Lower leg skin (tissue), 4 donors: Measurements from ENCODE around the gene PMP22. TPM values are rescaled to one million over a fixed set of nuclear protein-coding genes. Genes with fewer than 3 reads are reported as not detected.

Source experiments
- DNase-seq, 2 donors: peaks; one replicate each; pipeline ENCODE4 v3.0.0-alpha.2; 2019; ENCODE audit warnings: low spot score in 2 of 2
- H3K4me3 ChIP-seq: fragments of 200-600 bp; sonication (generic); 2 replicates; pipeline ENCODE4 v1.5.1; 2017; ENCODE audit warnings: mild to moderate bottlenecking, low read depth; ENCODE audit not compliant: poor library complexity, severe bottlenecking
- POLR2A ChIP-seq, 2 donors: fragments of 450-650 bp; IDR thresholded peaks; one replicate each; pipeline ENCODE4 v1.6.1; 2016 to 2017; ENCODE audit warnings: antibody characterized with exemption in 2 of 2, mild to moderate bottlenecking in 1 of 2, moderate library complexity in 1 of 2
- WGBS, 2 donors: methylation state at CpG; one replicate each; pipeline ENCODE4 v1.1.5; 2018; 5-methylcytosine and 5-hydroxymethylcytosine counted together
- intact Hi-C: fragments of 100-400 bp; cut with DNase I; formaldehyde crosslinking; loops from one replicate; pipeline ENCODE4 v1.15.0; 2023; ENCODE audit warnings: low total_unique reads
- total RNA-seq, 4 donors: library from RNA; depleted of rRNA; stranded (reverse); fragments of >200 nt; gene quantifications; one replicate each; pipeline ENCODE4 v1.1.0, GENCODE V29; 2016
- TF ChIP-seq, protein P1 (sequence below), 3 donors: fragments of 450-650 bp; IDR thresholded peaks; one replicate each; pipeline ENCODE4 v1.5.1; 2016; ENCODE audit warnings: antibody characterized with exemption in 3 of 3, mild to moderate bottlenecking in 3 of 3, moderate library complexity in 2 of 3

Gene PMP22
- total RNA-seq, 4 donors from 2014 or later = 34.9 to 120 (median 64.5) TPM

DNA sequence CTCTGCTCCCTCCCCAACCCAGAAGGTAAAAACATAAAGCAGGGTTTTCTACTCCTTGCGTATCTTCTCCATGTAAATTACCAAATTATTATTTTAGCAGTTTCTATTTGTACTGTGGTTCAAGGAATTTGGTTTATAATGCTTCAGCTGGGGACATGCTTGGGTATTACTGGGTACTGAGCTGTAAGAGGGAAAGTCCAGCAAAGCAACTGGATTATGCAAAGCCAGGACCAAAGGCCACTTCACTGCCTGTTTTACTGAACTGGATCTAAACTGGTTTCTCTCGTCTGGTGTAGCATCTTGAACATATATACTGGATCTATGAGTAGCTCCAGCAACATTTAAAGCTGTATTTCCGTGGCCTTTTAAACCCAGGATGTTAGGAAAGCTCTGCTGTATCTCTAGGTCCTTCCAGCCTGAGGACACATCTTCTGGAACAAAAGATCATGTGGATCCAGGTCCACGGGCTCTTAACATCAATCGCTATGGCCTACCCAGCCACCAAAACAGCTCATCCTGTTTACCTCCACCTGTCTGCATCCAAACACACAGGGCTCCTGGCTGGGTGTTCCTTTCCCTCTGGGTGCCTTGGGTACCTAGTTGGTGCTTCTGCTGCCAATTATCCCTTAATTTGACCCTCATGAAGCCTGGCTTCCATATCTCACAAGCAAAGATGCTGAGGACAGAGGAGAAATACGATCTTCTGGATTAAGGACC lies 7.2 kb downstream of the PMP22 start:
- no peak for DNase-seq
- TF ChIP-seq, protein P1, sequence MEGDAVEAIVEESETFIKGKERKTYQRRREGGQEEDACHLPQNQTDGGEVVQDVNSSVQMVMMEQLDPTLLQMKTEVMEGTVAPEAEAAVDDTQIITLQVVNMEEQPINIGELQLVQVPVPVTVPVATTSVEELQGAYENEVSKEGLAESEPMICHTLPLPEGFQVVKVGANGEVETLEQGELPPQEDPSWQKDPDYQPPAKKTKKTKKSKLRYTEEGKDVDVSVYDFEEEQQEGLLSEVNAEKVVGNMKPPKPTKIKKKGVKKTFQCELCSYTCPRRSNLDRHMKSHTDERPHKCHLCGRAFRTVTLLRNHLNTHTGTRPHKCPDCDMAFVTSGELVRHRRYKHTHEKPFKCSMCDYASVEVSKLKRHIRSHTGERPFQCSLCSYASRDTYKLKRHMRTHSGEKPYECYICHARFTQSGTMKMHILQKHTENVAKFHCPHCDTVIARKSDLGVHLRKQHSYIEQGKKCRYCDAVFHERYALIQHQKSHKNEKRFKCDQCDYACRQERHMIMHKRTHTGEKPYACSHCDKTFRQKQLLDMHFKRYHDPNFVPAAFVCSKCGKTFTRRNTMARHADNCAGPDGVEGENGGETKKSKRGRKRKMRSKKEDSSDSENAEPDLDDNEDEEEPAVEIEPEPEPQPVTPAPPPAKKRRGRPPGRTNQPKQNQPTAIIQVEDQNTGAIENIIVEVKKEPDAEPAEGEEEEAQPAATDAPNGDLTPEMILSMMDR (IDR thresholded peaks at IDR 0.05) = no peak
- TF ChIP-seq POLR2A (IDR thresholded peaks at IDR 0.05) = no peak
- intact Hi-C loops = no loop called here
- H3K4me3 ChIP-seq = no peak overlapping the region
- WGBS, 2 donors = 55 to 69% methylated on average over 6 of the region's 6 CpGs

- TF ChIP-seq, protein P1 (IDR thresholded peaks at IDR 0.05) = peak in 1 of 3 donors; percentile 63
- no peak for TF ChIP-seq POLR2A (IDR thresholded peaks at IDR 0.05)
- peak; percentile 80 to 93 for DNase-seq
- WGBS, 2 donors = 1 to 2% methylated on average over 17 of the region's 17 CpGs
- no peak overlapping the region for H3K4me3 ChIP-seq
- intact Hi-C loops = no loop called here
Measured at GRCh38 chr17:15257258-15257788, 7.8 kb downstream of the PMP22 start.

DNA sequence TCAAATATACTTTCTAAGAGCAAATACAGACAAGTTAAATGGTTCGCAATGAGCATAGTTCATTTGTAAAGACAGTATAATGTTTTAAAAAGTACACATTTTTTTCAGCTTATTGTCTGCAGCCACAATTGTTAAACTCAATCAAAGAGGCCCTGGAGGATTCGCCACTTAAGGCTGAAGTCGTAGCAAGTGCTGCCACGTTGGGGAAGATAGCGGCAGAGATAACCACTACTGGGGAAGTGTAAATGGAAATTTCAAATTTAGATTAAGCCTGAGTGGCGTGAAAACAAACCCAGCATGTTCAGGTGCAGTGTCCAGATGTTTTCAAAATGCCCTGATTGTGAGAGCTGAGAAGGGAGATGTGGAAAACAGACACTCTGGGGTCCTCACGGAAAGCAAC lies 8.4 kb downstream of the PMP22 start:
- no peak for DNase-seq
- H3K4me3 ChIP-seq = no peak overlapping the region
- WGBS, 2 donors = 40 to 46% methylated on average over 7 of the region's 7 CpGs
- intact Hi-C loops = no loop called here
- no peak for TF ChIP-seq POLR2A (IDR thresholded peaks at IDR 0.05)
- TF ChIP-seq, protein P1 (IDR thresholded peaks at IDR 0.05) = no peak

- intact Hi-C loops = no loop called here
- no peak overlapping the region for H3K4me3 ChIP-seq
- no peak for TF ChIP-seq POLR2A (IDR thresholded peaks at IDR 0.05)
- TF ChIP-seq, protein P1 (IDR thresholded peaks at IDR 0.05) = no peak
- WGBS, 2 donors = 58 to 62% methylated on average over 13 of the region's 13 CpGs
- DNase-seq = no peak
Measured at GRCh38 chr17:15255713-15256454, 9.2 kb downstream of the PMP22 start.

DNA sequence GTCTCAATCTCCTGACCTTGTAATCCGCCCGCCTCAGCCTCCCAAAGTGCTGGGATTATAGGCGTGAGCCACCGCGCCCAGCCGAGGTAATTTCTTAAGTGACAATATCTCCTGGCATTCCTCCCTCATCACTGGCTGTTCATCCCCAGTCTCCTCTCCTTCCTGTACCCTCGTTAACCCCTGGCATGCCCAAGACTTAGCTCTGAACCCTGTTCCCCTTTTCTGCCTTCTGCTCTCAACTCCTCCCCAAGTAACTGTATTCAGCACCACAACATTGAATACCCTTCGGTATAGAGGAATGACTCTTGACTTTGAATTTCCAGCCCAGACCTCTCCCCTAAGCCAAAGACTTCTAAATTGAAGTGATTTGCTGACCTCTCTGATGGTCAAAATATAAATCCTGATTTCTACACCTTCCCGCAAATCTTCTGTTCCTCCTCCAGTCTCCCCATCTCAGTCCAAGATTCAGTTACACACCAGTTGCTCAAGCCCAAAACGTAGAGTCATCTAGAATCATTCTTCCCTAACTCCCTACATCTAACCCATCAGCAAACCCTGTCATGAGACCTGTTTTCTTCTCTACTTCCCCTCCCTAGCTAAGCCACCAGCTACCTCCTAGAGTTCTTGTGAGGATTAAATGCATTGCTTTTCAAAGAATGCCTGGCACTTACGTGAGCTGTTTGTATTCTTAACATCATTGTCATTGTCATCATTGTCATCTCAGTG lies 14.8 kb downstream of the PMP22 start:
- TF ChIP-seq POLR2A (IDR thresholded peaks at IDR 0.05) = no peak
- no peak overlapping the region for H3K4me3 ChIP-seq
- intact Hi-C loops = no loop called here
- WGBS, 2 donors = 74 to 80% methylated on average over 11 of the region's 11 CpGs
- DNase-seq = peak in 1 of 2 donors; percentile 9

DNA sequence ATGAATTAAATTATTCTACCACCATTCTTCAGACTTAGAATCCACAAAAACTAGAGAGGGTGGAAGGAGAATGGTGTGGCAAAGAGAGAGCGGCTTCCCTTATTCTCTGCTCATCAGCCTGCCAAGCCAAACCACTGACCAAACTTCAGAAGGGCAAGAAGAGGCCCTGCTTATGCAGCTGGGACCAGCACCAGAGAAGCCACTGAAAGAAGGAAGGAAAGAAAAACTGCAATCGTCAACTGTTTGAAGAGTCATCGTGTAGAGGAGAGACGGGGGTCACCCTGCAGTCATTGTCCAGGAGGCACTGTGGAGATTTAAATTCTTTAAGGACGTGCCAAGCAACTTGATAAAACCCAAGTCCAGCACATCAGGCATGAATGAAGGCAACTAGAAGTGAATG lies 15.6 kb downstream of the PMP22 start:
- TF ChIP-seq, protein P1 (IDR thresholded peaks at IDR 0.05) = no peak
- TF ChIP-seq POLR2A (IDR thresholded peaks at IDR 0.05) = no peak
- intact Hi-C loops = no loop called here
- H3K4me3 ChIP-seq = no peak overlapping the region
- WGBS, 2 donors = 45 to 63% methylated on average over 5 of the region's 5 CpGs
- DNase-seq = no peak
